Measurements from ENCODE around the gene YIF1A. TPM values are rescaled to one million over a fixed set of nuclear protein-coding genes. Genes with fewer than 3 reads are reported as not detected.

YIF1A gene
- total and polyA plus RNA-seq, 2 of the 4 experiments (the other 2 are of a cell fraction) = 128 to 207 TPM

- no peak overlapping the region for H2BK15ac ChIP-seq (ENCODE audit: low read depth, low read length)
- dilution Hi-C loops (cut with HindIII; ENCODE audit: low sequenced_read_pairs, unreplicated experiment) = no loop called here
- no peak overlapping the region for H2AFZ ChIP-seq (replicated peaks; ENCODE audit: low read length, poor library complexity)
- no peak overlapping the region for H3K14ac ChIP-seq (replicated peaks; ENCODE audit: low read depth, low read length)
- no peak overlapping the region for H3K9ac ChIP-seq (ENCODE audit: low read depth, low read length)
- H3K4me1 ChIP-seq (ENCODE audit: control insufficient read depth, insufficient read depth, low read length) = peaks cover 3% of the 10 kb centered on the region; the same call in 1 of the 2 replicates
- H4K5ac ChIP-seq (ENCODE audit: low read depth, low read length) = no peak overlapping the region
- H3K36me3 ChIP-seq (ENCODE audit: control insufficient read depth, insufficient read depth, low read length) = peaks cover 50% of the 10 kb centered on the region
- DNase-seq (no peak), ATAC-seq (ENCODE audit: low read depth) (no peak)
- H2AK9ac ChIP-seq (replicated peaks; ENCODE audit: low read depth, low read length, poor library complexity) = no peak overlapping the region
- in situ Hi-C loops (cut with MboI; ENCODE audit: low sequenced_read_pairs) = no loop called here
- no TSS peak for BruUV-seq (replicated peaks)
- no peak for TF ChIP-seq RCOR1 (IDR thresholded peaks at IDR 0.05; ENCODE audit: insufficient replicate concordance, low read length)
- no peak for TF ChIP-seq USF2 (IDR thresholded peaks at IDR 0.05; ENCODE audit: low read depth, low read length)
- no peak overlapping the region for H2BK120ac ChIP-seq (ENCODE audit: low read depth, low read length)
- no peaks in the 10 kb centered on the region; the same call in 1 of the 2 replicates for H3K27me3 ChIP-seq (ENCODE audit: control insufficient read depth, insufficient read depth, low read length)
- H3K4me2 ChIP-seq (ENCODE audit: low read depth, low read length) = no peak overlapping the region
- no peak overlapping the region for H3K4me3 ChIP-seq (ENCODE audit: insufficient read depth, low read depth, low read length)
- ChIA-PET CTCF (no interaction called here), POLR2A (ENCODE audit: unreplicated experiment) (no interaction called here)
- H3K18ac ChIP-seq (ENCODE audit: low read depth, low read length) = no peak overlapping the region
- no peak overlapping the region for H4K91ac ChIP-seq (ENCODE audit: insufficient read depth, low read depth, low read length)
- H3K27ac ChIP-seq (ENCODE audit: insufficient read depth, low read length) = no peak overlapping the region
- intact Hi-C loops (cut with micrococcal nuclease) = no loop called here
- H3K56ac ChIP-seq (ENCODE audit: extremely low read depth, insufficient read depth, low read length) = no peak overlapping the region
- peaks cover 2% of the 10 kb centered on the region; the same call in 1 of the 2 replicates for H3K9me1 ChIP-seq (ENCODE audit: insufficient read depth, low read length)
- peaks cover 10 to 38% of the 10 kb centered on the region in 2 experiments for H3K79me1 ChIP-seq (ENCODE audit: low read depth in 1 of 2, low read length in 2 of 2)
- H2AK5ac ChIP-seq (ENCODE audit: low read depth, low read length) = no peak overlapping the region
- H2BK5ac ChIP-seq (ENCODE audit: low read depth, low read length, poor library complexity, severe bottlenecking) = no peak overlapping the region
- H3K23ac ChIP-seq (ENCODE audit: low read depth, low read length) = no peak overlapping the region
- no peak overlapping the region for H4K8ac ChIP-seq (ENCODE audit: low read depth in 2 of 2, low read length in 2 of 2)
- no peak overlapping the region for H3K4ac ChIP-seq (ENCODE audit: low read depth, low read length)
- WGBS, 2 experiments (ENCODE audit: extremely low coverage in 2 of 2, insufficient read length in 1 of 2) = 70% methylated on average over 1 of the region's 1 CpG; no CpG with 5 or more reads in 1 of the 2 experiments
- no peaks in the 10 kb centered on the region for H3K9me3 ChIP-seq (ENCODE audit: control insufficient read depth, insufficient read depth, low read length)
- peaks cover 37% of the 10 kb centered on the region; the same call in 1 of the 2 replicates for H4K20me1 ChIP-seq (ENCODE audit: insufficient read depth, low read length)
- H2BK20ac ChIP-seq (ENCODE audit: low read depth, low read length) = no peak overlapping the region
Observed at GRCh38 chr11:66274219-66274618, 14.7 kb downstream of the YIF1A start.
